ENCODE data around the gene ELAPOR1. TPM values are rescaled to one million over a fixed set of nuclear protein-coding genes. Genes with fewer than 3 reads are reported as not detected.

The ELAPOR1 gene
- total and polyA plus RNA-seq, 2 experiments from 2014 or later: 0.54 to 1.2 TPM

GRCh38 chr1:109135940-109136339 lies 22.0 kb downstream of the ELAPOR1 start:
- no peaks in the 10 kb centered on the region for H3F3A ChIP-seq (ENCODE audit: insufficient read depth)
- WGBS, 2 experiments (ENCODE audit: low coverage in 1 of 2, low lambda C conversion rate in 2 of 2, missing lambda C conversion rate in 2 of 2): 74 to 78% methylated on average over 3 of the region's 3 CpGs
- H3K36me3 ChIP-seq (ENCODE audit: low read depth): no peaks in the 10 kb centered on the region
- H3K4me3 ChIP-seq: no peak overlapping the region
- H3K27me3 ChIP-seq (replicated peaks; ENCODE audit: insufficient read depth): no peaks in the 10 kb centered on the region
- in situ Hi-C loops (cut with MboI): no loop called here
- no peaks in the 10 kb centered on the region for H3K9me2 ChIP-seq (ENCODE audit: insufficient read depth)
- no peak overlapping the region for H2AFZ ChIP-seq
- H4K20me1 ChIP-seq (ENCODE audit: insufficient read depth): no peaks in the 10 kb centered on the region
- H3K9me3 ChIP-seq (ENCODE audit: low read depth): no peaks in the 10 kb centered on the region
- no peak overlapping the region for H3K4me2 ChIP-seq (ENCODE audit: unreplicated experiment)
- 0 out of 2 replicates have a peak, but pooled peaks cover 4% of the 10 kb centered on the region for H3K4me1 ChIP-seq (ENCODE audit: insufficient read depth)
- TF ChIP-seq EZH2phosphoT487 (IDR thresholded peaks at IDR 0.05; ENCODE audit: insufficient read depth, low read depth) (no peak), EZH2 (IDR thresholded peaks at IDR 0.05; ENCODE audit: insufficient read depth, poor library complexity, severe bottlenecking) (no peak)
- no peak for DNase-seq
- H3K9ac ChIP-seq: no peak overlapping the region
- no peak overlapping the region for H3K27ac ChIP-seq
- H3K79me2 ChIP-seq (ENCODE audit: insufficient read depth): no peaks in the 10 kb centered on the region

GRCh38 chr1:109136766-109137165 lies 22.9 kb downstream of the ELAPOR1 start:
- no peak for DNase-seq
- no peak for TF ChIP-seq EZH2phosphoT487 (IDR thresholded peaks at IDR 0.05; ENCODE audit: insufficient read depth, low read depth)
- no peak for TF ChIP-seq EZH2 (IDR thresholded peaks at IDR 0.05; ENCODE audit: insufficient read depth, poor library complexity, severe bottlenecking)
- Histone ChIP-seq H3K27me3 (replicated peaks; ENCODE audit: insufficient read depth) (no peaks in the 10 kb centered on the region), H4K20me1 (ENCODE audit: insufficient read depth) (no peaks in the 10 kb centered on the region), H3K9me2 (ENCODE audit: insufficient read depth) (no peaks in the 10 kb centered on the region), H3K79me2 (ENCODE audit: insufficient read depth) (no peaks in the 10 kb centered on the region), H3K36me3 (ENCODE audit: low read depth) (no peaks in the 10 kb centered on the region), H3K4me2 (ENCODE audit: unreplicated experiment) (no peak overlapping the region), H3K9ac (no peak overlapping the region), H3K4me3 (no peak overlapping the region), H3K27ac (no peak overlapping the region), H3K4me1 (ENCODE audit: insufficient read depth) (0 out of 2 replicates have a peak, but pooled peaks cover 4% of the 10 kb centered on the region), H3K9me3 (ENCODE audit: low read depth) (no peaks in the 10 kb centered on the region), H2AFZ (no peak overlapping the region), H3F3A (ENCODE audit: insufficient read depth) (no peaks in the 10 kb centered on the region)
- WGBS, 2 experiments (ENCODE audit: low coverage in 1 of 2, low lambda C conversion rate in 2 of 2, missing lambda C conversion rate in 2 of 2): 86 to 88% methylated on average over 6 of the region's 6 CpGs
- in situ Hi-C loops (cut with MboI): no loop called here

- H3K27ac ChIP-seq: no peak overlapping the region
- WGBS, 2 experiments (ENCODE audit: low coverage in 1 of 2, low lambda C conversion rate in 2 of 2, missing lambda C conversion rate in 2 of 2): 64 to 86% methylated on average over 3 of the region's 3 CpGs
- no peaks in the 10 kb centered on the region for H3F3A ChIP-seq (ENCODE audit: insufficient read depth)
- H3K4me1 ChIP-seq (ENCODE audit: insufficient read depth): 0 out of 2 replicates have a peak, but pooled peaks cover 4% of the 10 kb centered on the region
- no peak overlapping the region for H3K9ac ChIP-seq
- in situ Hi-C loops (cut with MboI): no loop called here
- no peak overlapping the region for H3K4me3 ChIP-seq
- no peak for DNase-seq
- H3K36me3 ChIP-seq (ENCODE audit: low read depth): no peaks in the 10 kb centered on the region
- H3K9me3 ChIP-seq (ENCODE audit: low read depth): no peaks in the 10 kb centered on the region
- no peaks in the 10 kb centered on the region for H3K79me2 ChIP-seq (ENCODE audit: insufficient read depth)
- H2AFZ ChIP-seq: no peak overlapping the region
- H3K27me3 ChIP-seq (replicated peaks; ENCODE audit: insufficient read depth): no peaks in the 10 kb centered on the region
- H3K4me2 ChIP-seq (ENCODE audit: unreplicated experiment): no peak overlapping the region
- H4K20me1 ChIP-seq (ENCODE audit: insufficient read depth): no peaks in the 10 kb centered on the region
- H3K9me2 ChIP-seq (ENCODE audit: insufficient read depth): no peaks in the 10 kb centered on the region
- TF ChIP-seq EZH2phosphoT487 (IDR thresholded peaks at IDR 0.05; ENCODE audit: insufficient read depth, low read depth): no peak
- TF ChIP-seq EZH2 (IDR thresholded peaks at IDR 0.05; ENCODE audit: insufficient read depth, poor library complexity, severe bottlenecking): no peak
Measured at GRCh38 chr1:109137958-109138357, 24.0 kb downstream of the ELAPOR1 start.

GRCh38 chr1:109138358-109138757 lies 24.4 kb downstream of the ELAPOR1 start:
- Histone ChIP-seq H3K4me2 (ENCODE audit: unreplicated experiment) (no peak overlapping the region), H3K9me3 (ENCODE audit: low read depth) (no peaks in the 10 kb centered on the region), H3K27me3 (replicated peaks; ENCODE audit: insufficient read depth) (no peaks in the 10 kb centered on the region), H3K27ac (no peak overlapping the region), H3K9ac (no peak overlapping the region), H3K4me1 (ENCODE audit: insufficient read depth) (0 out of 2 replicates have a peak, but pooled peaks cover 4% of the 10 kb centered on the region), H4K20me1 (ENCODE audit: insufficient read depth) (no peaks in the 10 kb centered on the region), H3F3A (ENCODE audit: insufficient read depth) (no peaks in the 10 kb centered on the region), H3K36me3 (ENCODE audit: low read depth) (no peaks in the 10 kb centered on the region), H3K79me2 (ENCODE audit: insufficient read depth) (no peaks in the 10 kb centered on the region), H2AFZ (no peak overlapping the region), H3K9me2 (ENCODE audit: insufficient read depth) (no peaks in the 10 kb centered on the region), H3K4me3 (no peak overlapping the region)
- DNase-seq: no peak
- WGBS, 2 experiments (ENCODE audit: low coverage in 1 of 2, low lambda C conversion rate in 2 of 2, missing lambda C conversion rate in 2 of 2): 92 to 94% methylated on average over 3 of the region's 3 CpGs
- TF ChIP-seq EZH2 (IDR thresholded peaks at IDR 0.05; ENCODE audit: insufficient read depth, poor library complexity, severe bottlenecking) (no peak), EZH2phosphoT487 (IDR thresholded peaks at IDR 0.05; ENCODE audit: insufficient read depth, low read depth) (no peak)
- in situ Hi-C loops (cut with MboI): no loop called here

- no peaks in the 10 kb centered on the region for H3K27me3 ChIP-seq (replicated peaks; ENCODE audit: insufficient read depth)
- H3F3A ChIP-seq (ENCODE audit: insufficient read depth): no peaks in the 10 kb centered on the region
- no peak overlapping the region for H2AFZ ChIP-seq
- no peak for TF ChIP-seq EZH2phosphoT487 (IDR thresholded peaks at IDR 0.05; ENCODE audit: insufficient read depth, low read depth)
- no peak for TF ChIP-seq EZH2 (IDR thresholded peaks at IDR 0.05; ENCODE audit: insufficient read depth, poor library complexity, severe bottlenecking)
- no peak overlapping the region for H3K27ac ChIP-seq
- no peaks in the 10 kb centered on the region for H3K79me2 ChIP-seq (ENCODE audit: insufficient read depth)
- no peaks in the 10 kb centered on the region for H4K20me1 ChIP-seq (ENCODE audit: insufficient read depth)
- H3K9me3 ChIP-seq (ENCODE audit: low read depth): no peaks in the 10 kb centered on the region
- H3K4me3 ChIP-seq: no peak overlapping the region
- H3K36me3 ChIP-seq (ENCODE audit: low read depth): no peaks in the 10 kb centered on the region
- no peaks in the 10 kb centered on the region for H3K9me2 ChIP-seq (ENCODE audit: insufficient read depth)
- no peak for DNase-seq
- no peak overlapping the region for H3K4me2 ChIP-seq (ENCODE audit: unreplicated experiment)
- H3K4me1 ChIP-seq (ENCODE audit: insufficient read depth): no peaks in the 10 kb centered on the region
- WGBS, 2 experiments (ENCODE audit: low coverage in 1 of 2, low lambda C conversion rate in 2 of 2, missing lambda C conversion rate in 2 of 2): 68 to 76% methylated on average over 3 of the region's 3 CpGs
- no peak overlapping the region for H3K9ac ChIP-seq
- in situ Hi-C loops (cut with MboI): no loop called here
Measured at GRCh38 chr1:109140392-109140791, 26.5 kb downstream of the ELAPOR1 start.
